ENCODE measurements around the gene ALDH1B1. TPM values are rescaled to one million over a fixed set of nuclear protein-coding genes. Genes with fewer than 3 reads are reported as not detected.

The ALDH1B1 gene
- 13.1 TPM for polyA plus RNA-seq (2012; ENCODE audit: low read depth, missing spikeins)

DNA sequence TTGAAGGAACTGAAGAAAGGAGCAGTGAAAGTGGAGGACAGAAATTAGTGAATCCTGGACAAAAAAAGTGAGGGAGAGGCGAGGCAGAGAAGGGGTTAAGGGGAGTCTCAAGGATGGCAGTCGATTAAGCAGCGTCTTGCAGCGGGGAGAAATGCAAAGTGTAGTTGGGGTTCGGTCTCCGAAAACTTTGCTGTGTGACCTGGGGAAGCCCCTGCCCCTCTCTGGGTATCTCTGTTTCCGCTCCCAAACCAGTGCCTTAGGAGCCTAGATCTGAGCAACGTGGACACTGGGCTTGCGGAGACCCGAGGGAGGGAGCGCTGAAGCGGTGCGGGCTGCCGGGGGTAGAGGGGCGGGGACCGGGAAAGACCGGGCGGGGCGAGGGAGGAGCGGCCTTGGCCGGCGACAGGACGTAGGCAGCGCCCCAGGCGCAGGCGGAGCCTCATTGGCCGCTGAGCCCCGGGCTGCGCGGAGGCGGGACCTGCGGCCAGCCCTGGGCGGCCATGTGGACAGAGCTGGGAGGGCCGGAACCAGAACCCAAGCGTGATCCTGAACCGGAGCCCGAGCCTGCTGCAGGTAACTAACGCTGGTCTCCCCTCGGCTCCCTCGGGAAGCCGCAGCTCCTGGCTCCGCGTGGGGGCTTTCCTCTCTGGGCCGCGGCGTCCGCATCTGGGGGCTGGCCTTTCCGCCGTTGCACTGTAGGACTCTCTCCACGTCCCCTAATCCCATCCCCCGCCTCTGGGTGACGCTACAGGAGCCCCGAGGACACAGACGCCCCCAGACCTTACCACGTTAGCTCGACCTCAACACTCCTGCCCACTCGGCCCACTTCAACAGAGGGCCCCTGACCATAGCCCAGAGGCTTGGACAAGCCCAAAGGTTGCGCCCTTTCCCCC lies at the start of gene ALDH1B1:
TSS of gene ALDH1B1 (plus strand) at position 468 of the 893 bp plus-strand sequence. CDS start 3,047 bp downstream, outside the sequence.
- FAIRE-seq (peak; percentile 92), DNase-seq (ENCODE audit: insufficient read length, low spot score) (peak; percentile 93)
- TF ChIP-seq POLR2A (IDR thresholded peaks at IDR 0.05; ENCODE audit: low read depth, low read length), result peak; percentile 57; the same call in 1 of the 2 replicates
- no peak for TF ChIP-seq PAX5 (IDR thresholded peaks at IDR 0.05; ENCODE audit: insufficient read depth, low read length, severe bottlenecking)
- peak; percentile 42; the same call in 1 of the 2 replicates for TF ChIP-seq TAF1 (IDR thresholded peaks at IDR 0.05; ENCODE audit: low read depth, low read length)

DNA sequence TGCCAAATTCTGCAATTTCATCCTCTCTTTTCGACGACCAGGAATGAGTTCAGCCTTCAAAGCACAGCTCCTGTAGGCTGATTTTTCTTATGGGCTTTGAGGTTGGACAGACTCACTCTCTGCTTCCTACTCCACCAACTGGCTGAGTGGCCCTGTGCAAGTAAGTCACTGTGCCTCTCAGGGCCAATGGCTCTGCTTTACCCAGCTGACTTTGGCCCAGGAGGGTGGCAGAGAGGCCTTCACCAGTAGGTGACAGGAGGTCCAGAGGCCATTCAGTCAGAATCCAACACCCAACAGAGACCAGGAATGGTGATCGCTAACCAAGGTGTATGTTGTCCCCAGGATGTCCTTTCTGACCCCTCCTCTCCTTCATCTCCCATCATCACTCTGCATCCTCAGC lies 49.5 kb upstream of the ALDH1B1 start:
- FAIRE-seq (no peak), DNase-seq (ENCODE audit: insufficient read length, low spot score) (no peak)
- TF ChIP-seq TAF1 (IDR thresholded peaks at IDR 0.05; ENCODE audit: low read depth, low read length), result no peak
- TF ChIP-seq POU2F2 (IDR thresholded peaks at IDR 0.05; ENCODE audit: low read depth, low read length), result no peak
- no peak for TF ChIP-seq SPI1 (IDR thresholded peaks at IDR 0.05; ENCODE audit: low read depth, low read length)
- TF ChIP-seq POLR2A (IDR thresholded peaks at IDR 0.05; ENCODE audit: low read depth, low read length), result no peak
- no peak for TF ChIP-seq PAX5 (IDR thresholded peaks at IDR 0.05; ENCODE audit: insufficient read depth, low read length, severe bottlenecking)
- no peak for TF ChIP-seq POLR2AphosphoS5 (IDR thresholded peaks at IDR 0.05; ENCODE audit: low read depth, low read length)

DNA sequence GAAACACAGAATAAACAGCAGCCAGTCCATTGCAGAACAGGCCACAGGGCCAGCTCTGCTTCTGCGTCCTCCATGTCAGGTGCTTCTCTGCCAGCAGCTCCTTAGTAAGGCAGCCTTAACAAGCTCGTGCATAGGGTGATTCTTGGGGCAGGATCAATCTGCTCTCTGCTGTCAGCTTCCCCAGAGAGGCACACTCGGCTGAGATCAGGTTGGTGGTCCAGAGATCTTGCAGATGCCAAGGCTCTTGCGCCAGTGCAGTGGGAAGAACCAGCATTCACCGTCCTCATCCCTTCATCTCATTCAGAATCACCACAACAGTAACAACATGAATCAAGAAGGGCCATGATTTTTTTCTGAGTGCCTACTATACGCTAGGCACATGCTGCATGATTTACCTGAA lies 49.0 kb upstream of the ALDH1B1 start:
- no peak for DNase-seq (ENCODE audit: insufficient read length, low spot score)
- FAIRE-seq, result no peak
- TF ChIP-seq SPI1 (IDR thresholded peaks at IDR 0.05; ENCODE audit: low read depth, low read length) (no peak), PAX5 (IDR thresholded peaks at IDR 0.05; ENCODE audit: insufficient read depth, low read length, severe bottlenecking) (no peak)

DNA sequence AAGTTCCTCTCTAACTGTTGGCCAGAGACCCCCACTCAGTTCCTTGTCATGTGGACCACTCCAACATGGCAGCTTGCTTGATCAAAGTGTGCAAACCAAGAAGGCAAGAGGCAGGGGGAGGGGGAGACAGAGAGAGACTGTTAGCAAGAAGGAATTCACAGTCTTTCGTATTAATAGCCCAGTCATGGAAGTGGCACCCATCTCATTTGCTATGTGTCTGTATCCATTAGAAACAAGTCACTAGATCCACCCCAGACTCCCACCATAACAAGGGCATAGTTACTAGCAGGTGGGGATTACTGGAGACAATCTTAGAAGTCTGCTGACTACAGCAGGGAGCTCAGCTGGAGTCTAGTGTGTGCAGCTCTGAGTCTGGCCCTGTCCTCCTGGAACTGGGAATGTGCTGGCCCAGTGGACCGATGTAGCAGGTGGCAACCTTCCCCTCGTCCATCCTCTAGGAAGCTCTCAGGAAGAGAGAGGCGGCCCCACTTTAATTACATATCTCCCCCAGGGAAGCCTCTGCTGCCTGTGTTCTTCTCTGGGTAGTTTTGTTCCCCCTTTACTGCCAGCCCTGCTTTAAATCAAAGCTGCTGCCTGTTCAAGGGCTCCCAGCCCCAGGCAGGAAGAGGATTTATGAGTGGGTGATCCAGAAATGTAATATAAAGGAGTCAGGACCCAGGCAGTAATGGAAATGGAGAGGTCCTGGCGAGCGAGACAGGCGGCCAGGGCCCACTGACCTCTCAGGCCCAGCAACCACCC lies 47.8 kb upstream of the ALDH1B1 start:
- FAIRE-seq, result no peak

DNA sequence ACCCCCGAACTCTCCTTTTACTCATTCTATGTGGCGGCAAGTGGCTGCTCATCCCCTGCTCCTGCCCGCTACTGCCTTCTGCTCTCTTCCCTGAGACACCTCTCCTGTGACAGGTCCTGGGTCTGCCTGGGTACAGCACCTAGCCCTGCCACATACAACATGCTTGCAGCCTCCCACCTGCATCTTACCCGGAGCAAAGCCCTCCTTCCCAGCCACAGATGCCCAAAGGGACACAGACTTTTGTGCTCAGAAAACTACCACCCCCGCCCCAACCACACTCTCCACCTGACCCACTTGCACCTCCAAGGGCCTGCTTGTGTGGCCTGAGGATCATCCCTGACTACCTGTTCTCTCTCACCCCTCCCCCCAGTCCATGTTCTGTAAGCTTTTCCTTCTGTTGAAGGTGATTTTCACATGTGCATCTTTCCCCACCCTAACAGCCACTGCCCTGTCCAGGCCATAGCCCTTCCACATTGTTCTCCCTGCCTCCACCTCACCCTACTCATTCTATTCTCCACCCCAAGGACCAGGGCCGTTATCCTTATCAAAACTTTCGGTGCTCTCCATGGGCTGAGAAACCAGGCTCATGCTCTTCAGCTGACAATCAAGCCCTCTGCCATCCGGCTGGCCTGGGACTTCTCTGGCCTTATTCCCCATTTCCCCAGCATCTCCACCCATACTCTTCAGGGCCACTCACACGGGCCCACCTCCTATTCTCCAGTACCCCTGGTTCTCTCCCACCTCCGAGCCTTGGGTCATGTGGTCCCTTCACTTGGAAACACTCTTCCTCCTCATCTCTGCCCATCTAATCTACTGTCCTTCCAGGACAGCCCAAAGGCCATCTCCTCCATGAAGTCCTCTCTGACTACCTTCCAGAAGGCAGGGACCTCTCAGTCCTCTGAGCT lies 46.4 kb upstream of the ALDH1B1 start:
- TF ChIP-seq POU2F2 (IDR thresholded peaks at IDR 0.05; ENCODE audit: low read depth, low read length) (no peak), SPI1 (IDR thresholded peaks at IDR 0.05; ENCODE audit: low read depth, low read length) (no peak), POLR2AphosphoS5 (IDR thresholded peaks at IDR 0.05; ENCODE audit: low read depth, low read length) (no peak), TAF1 (IDR thresholded peaks at IDR 0.05; ENCODE audit: low read depth, low read length) (no peak), POLR2A (IDR thresholded peaks at IDR 0.05; ENCODE audit: low read depth, low read length) (no peak), PAX5 (IDR thresholded peaks at IDR 0.05; ENCODE audit: insufficient read depth, low read length, severe bottlenecking) (no peak)
- FAIRE-seq (no peak), DNase-seq (ENCODE audit: insufficient read length, low spot score) (no peak)

More for the DNA sequence above, 47.8 kb upstream of the ALDH1B1 start:
- DNase-seq (ENCODE audit: insufficient read length, low spot score), result no peak
- TF ChIP-seq TAF1 (IDR thresholded peaks at IDR 0.05; ENCODE audit: low read depth, low read length) (no peak), POU2F2 (IDR thresholded peaks at IDR 0.05; ENCODE audit: low read depth, low read length) (no peak), POLR2A (IDR thresholded peaks at IDR 0.05; ENCODE audit: low read depth, low read length) (no peak), POLR2AphosphoS5 (IDR thresholded peaks at IDR 0.05; ENCODE audit: low read depth, low read length) (no peak), SPI1 (IDR thresholded peaks at IDR 0.05; ENCODE audit: low read depth, low read length) (no peak), PAX5 (IDR thresholded peaks at IDR 0.05; ENCODE audit: insufficient read depth, low read length, severe bottlenecking) (no peak)

DNA sequence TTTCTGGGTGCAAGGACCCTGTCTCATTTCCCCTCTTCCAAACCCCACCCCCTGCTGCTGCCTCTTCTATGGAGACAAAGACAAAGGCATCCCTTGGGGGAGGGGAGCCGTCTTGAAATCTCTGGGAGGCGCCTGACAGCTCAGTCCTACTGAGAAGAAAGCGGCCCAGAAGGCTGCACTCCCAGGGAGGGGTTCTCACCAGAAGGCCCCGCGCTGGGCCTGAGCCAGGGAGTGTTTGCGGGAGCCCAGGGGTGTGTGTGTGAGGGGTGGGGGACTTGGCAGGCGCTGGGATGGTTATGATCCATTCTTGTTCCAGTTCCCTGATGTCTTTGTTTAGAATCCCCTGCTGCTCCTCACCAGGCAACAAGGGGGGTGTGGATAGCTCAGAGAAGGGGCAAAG lies 45.7 kb upstream of the ALDH1B1 start:
- DNase-seq (ENCODE audit: insufficient read length, low spot score) (no peak), FAIRE-seq (no peak)
- no peak for TF ChIP-seq SPI1 (IDR thresholded peaks at IDR 0.05; ENCODE audit: low read depth, low read length)
- no peak for TF ChIP-seq POLR2A (IDR thresholded peaks at IDR 0.05; ENCODE audit: low read depth, low read length)
- TF ChIP-seq POLR2AphosphoS5 (IDR thresholded peaks at IDR 0.05; ENCODE audit: low read depth, low read length), result no peak

DNA sequence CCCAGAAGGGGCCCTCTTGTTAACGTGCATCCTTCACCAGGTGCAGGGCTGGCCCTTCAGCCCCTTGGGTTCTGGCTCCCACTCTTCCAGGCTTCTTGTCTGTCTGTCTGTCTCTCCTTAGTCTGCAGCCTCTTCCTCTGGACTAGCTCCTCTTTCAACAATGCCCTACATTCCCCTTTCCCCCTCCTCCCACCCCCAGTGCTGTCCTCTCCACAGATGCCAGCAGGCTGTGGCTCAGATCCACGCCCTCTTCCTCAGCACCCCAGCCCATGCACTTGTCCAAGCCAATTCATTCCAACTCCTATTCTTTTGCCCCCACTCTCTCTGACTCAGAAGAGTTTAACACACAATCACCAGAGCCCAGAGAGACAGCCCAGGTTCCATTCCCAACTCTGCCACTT lies 45.2 kb upstream of the ALDH1B1 start:
- DNase-seq (ENCODE audit: insufficient read length, low spot score) (no peak), FAIRE-seq (no peak)
- no peak for TF ChIP-seq POLR2AphosphoS5 (IDR thresholded peaks at IDR 0.05; ENCODE audit: low read depth, low read length)
- TF ChIP-seq POU2F2 (IDR thresholded peaks at IDR 0.05; ENCODE audit: low read depth, low read length), result no peak
- TF ChIP-seq PAX5 (IDR thresholded peaks at IDR 0.05; ENCODE audit: insufficient read depth, low read length, severe bottlenecking), result no peak
- TF ChIP-seq TAF1 (IDR thresholded peaks at IDR 0.05; ENCODE audit: low read depth, low read length), result no peak
- no peak for TF ChIP-seq POLR2A (IDR thresholded peaks at IDR 0.05; ENCODE audit: low read depth, low read length)
- TF ChIP-seq SPI1 (IDR thresholded peaks at IDR 0.05; ENCODE audit: low read depth, low read length), result no peak

DNA sequence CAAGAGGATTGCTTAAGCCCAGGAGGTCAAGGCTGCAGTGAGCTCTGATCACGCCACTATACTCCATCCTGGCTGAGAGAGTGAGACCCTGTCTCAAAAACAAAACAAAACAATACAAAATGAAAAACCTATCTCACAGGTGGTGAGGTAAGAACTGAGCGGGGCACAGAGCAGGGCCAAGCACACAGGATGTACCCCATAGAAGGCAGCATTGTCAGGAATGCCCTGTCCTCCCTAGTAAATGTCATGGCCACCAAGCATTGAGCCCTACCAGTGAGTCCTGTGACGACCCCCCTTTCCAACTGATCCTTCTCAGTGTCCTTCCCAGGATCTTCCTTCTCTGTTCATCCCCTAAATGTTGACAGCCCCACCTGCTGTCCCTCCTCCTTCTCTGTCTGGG lies 44.6 kb upstream of the ALDH1B1 start:
- no peak for FAIRE-seq

DNA sequence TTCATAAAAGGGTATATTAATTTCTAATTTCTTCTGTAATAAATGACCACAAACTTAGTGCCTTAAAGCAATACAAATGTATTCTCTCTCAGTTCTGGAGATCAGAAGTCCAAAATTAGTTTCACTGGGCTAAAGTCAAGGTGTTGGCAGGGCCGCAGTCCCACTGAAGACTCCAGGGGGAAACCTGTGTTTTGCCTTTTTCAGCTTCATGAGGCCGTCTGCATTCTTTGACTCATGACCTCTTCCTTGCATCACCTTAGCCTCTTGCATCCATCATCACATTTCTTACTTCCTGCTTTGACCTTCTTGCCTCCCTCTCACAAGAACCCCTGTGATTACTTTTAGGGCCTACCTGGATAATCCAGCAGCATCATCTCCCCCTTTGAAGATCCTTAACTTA lies 42.0 kb upstream of the ALDH1B1 start:
- DNase-seq (ENCODE audit: insufficient read length, low spot score), result no peak
- TF ChIP-seq TAF1 (IDR thresholded peaks at IDR 0.05; ENCODE audit: low read depth, low read length) (no peak), SPI1 (IDR thresholded peaks at IDR 0.05; ENCODE audit: low read depth, low read length) (no peak), POU2F2 (IDR thresholded peaks at IDR 0.05; ENCODE audit: low read depth, low read length) (no peak), PAX5 (IDR thresholded peaks at IDR 0.05; ENCODE audit: insufficient read depth, low read length, severe bottlenecking) (no peak), POLR2AphosphoS5 (IDR thresholded peaks at IDR 0.05; ENCODE audit: low read depth, low read length) (no peak), POLR2A (IDR thresholded peaks at IDR 0.05; ENCODE audit: low read depth, low read length) (no peak)
- FAIRE-seq, result no peak

More for the DNA sequence above, 44.6 kb upstream of the ALDH1B1 start:
- no peak for TF ChIP-seq POLR2A (IDR thresholded peaks at IDR 0.05; ENCODE audit: low read depth, low read length)
- no peak for TF ChIP-seq POLR2AphosphoS5 (IDR thresholded peaks at IDR 0.05; ENCODE audit: low read depth, low read length)
- no peak for TF ChIP-seq SPI1 (IDR thresholded peaks at IDR 0.05; ENCODE audit: low read depth, low read length)
- no peak for TF ChIP-seq TAF1 (IDR thresholded peaks at IDR 0.05; ENCODE audit: low read depth, low read length)
- no peak for TF ChIP-seq PAX5 (IDR thresholded peaks at IDR 0.05; ENCODE audit: insufficient read depth, low read length, severe bottlenecking)
- TF ChIP-seq POU2F2 (IDR thresholded peaks at IDR 0.05; ENCODE audit: low read depth, low read length), result no peak
- no peak for DNase-seq (ENCODE audit: insufficient read length, low spot score)

Measured in GM12891 (cell line).